PFSK-1 (cell line): ENCODE data around the gene TACR1. TPM values are rescaled to one million over a fixed set of nuclear protein-coding genes. Genes with fewer than 3 reads are reported as not detected.

ENCODE experiments used
- FOXP2 ChIP-seq: optimal IDR thresholded peaks from 2 replicates; pipeline ENCODE3; 2011; ENCODE audit warnings: borderline replicate concordance, control low read depth, inconsistent platforms; ENCODE audit not compliant: insufficient read depth; ENCODE audit errors: extremely low read length, extremely low read depth
- POLR2AphosphoS5 ChIP-seq: IDR thresholded peaks from 2 replicates; pipeline ENCODE4 v1.6.1; 2012; ENCODE audit warnings: low read depth, mild to moderate bottlenecking, control low read depth, low read length, moderate library complexity
- REST ChIP-seq, 2 experiments: IDR thresholded peaks; 2 replicates each; pipeline versions ENCODE4 v1.6.1 to v1.8.0; 2011 to 2012; ENCODE audit warnings: low read depth in 2 of 2, low read length in 2 of 2, control low read depth in 1 of 2, inconsistent platforms in 1 of 2, mild to moderate bottlenecking in 1 of 2, moderate library complexity in 1 of 2; ENCODE audit not compliant: insufficient read depth in 1 of 2
- SIN3A ChIP-seq: IDR thresholded peaks from 2 replicates; pipeline ENCODE4 v1.6.1; 2012; ENCODE audit warnings: mild to moderate bottlenecking, low read length, moderate library complexity, borderline replicate concordance; ENCODE audit not compliant: insufficient read depth
- TAF1 ChIP-seq: IDR thresholded peaks from 2 replicates; pipeline ENCODE4 v1.6.1; 2012; ENCODE audit warnings: low read length, control low read depth, borderline replicate concordance; ENCODE audit not compliant: insufficient read depth
- polyA plus RNA-seq: library from polyadenylated mRNA; unstranded; fragments of >200 nt; gene quantifications from one replicate; pipeline ENCODE4 v1.2.1, GENCODE V29; 2012; ENCODE audit warnings: low read depth, missing spikeins; ENCODE audit not compliant: insufficient read length

Gene TACR1
- polyA plus RNA-seq, result not detected

DNA sequence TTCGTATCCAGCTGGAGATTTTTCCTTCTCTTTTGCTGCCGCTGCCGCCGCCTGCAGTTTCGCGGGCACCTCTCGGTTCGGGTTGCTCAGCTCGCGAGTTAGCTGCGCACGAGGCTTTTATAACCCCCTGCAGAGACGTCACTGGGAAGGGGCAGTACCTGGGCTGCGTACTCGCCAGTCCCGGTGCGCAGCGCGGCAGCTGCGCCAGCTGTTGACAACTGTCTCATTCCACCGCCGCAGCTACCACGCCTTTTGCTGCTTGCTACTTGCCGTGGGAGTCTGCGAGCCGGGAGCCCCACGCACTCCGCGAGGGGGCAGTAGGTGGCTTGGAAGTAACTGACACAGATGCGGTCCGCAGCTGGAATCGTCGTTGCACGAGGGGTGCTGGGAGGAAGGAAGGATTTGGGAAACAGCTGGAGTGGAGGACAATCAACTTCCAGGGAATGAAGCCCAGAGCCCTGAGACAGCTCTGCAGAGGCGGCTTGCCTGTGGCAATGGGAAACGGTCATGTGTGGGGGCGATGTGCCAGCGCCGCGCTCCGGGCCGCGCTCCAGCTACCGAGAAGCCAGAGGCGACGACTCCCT lies at the start of gene TACR1:
TACR1 (minus strand) TSS at position 93 of the 584 bp plus-strand sequence. CDS start 586 bp downstream, outside the sequence.
- no peak for TF ChIP-seq POLR2AphosphoS5
- TF ChIP-seq REST (IDR thresholded peaks at IDR 0.05; ENCODE audit: insufficient read depth in 1 of 2, low read depth in 2 of 2, low read length in 2 of 2), result no peak
- no peak for TF ChIP-seq SIN3A

GRCh38 chr2:75246441-75247167 lies 47.3 kb upstream of the TACR1 start:
- TF ChIP-seq REST (IDR thresholded peaks at IDR 0.05; ENCODE audit: insufficient read depth in 1 of 2, low read depth in 2 of 2, low read length in 2 of 2) (no peak), FOXP2 (no peak), SIN3A (no peak)

- TF ChIP-seq FOXP2 (no peak), SIN3A (no peak), TAF1 (no peak), POLR2AphosphoS5 (no peak), REST (IDR thresholded peaks at IDR 0.05; ENCODE audit: insufficient read depth in 1 of 2, low read depth in 2 of 2, low read length in 2 of 2) (no peak)
These were observed 43.9 kb upstream of the TACR1 start for GRCh38 chr2:75243219-75243618.

- TF ChIP-seq SIN3A, result no peak
- TF ChIP-seq FOXP2, result no peak
- no peak for TF ChIP-seq REST (IDR thresholded peaks at IDR 0.05; ENCODE audit: insufficient read depth in 1 of 2, low read depth in 2 of 2, low read length in 2 of 2)
- TF ChIP-seq POLR2AphosphoS5, result no peak
- TF ChIP-seq TAF1, result no peak
These were observed 42.4 kb upstream of the TACR1 start for GRCh38 chr2:75241696-75242095.

- TF ChIP-seq REST (IDR thresholded peaks at IDR 0.05; ENCODE audit: insufficient read depth in 1 of 2, low read depth in 2 of 2, low read length in 2 of 2) (no peak), POLR2AphosphoS5 (no peak), SIN3A (no peak), TAF1 (no peak)
These were observed 39.5 kb upstream of the TACR1 start for GRCh38 chr2:75238670-75239330.
